ENCODE measurements around the gene GALNS. TPM values are rescaled to one million over a fixed set of nuclear protein-coding genes. Genes with fewer than 3 reads are reported as not detected.

Gene GALNS
- total and polyA plus RNA-seq, 2 of the 8 experiments (the other 6 are each of a cell fraction or from before 2014, with no cell fraction given), result 8.9 to 17.8 TPM

DNA sequence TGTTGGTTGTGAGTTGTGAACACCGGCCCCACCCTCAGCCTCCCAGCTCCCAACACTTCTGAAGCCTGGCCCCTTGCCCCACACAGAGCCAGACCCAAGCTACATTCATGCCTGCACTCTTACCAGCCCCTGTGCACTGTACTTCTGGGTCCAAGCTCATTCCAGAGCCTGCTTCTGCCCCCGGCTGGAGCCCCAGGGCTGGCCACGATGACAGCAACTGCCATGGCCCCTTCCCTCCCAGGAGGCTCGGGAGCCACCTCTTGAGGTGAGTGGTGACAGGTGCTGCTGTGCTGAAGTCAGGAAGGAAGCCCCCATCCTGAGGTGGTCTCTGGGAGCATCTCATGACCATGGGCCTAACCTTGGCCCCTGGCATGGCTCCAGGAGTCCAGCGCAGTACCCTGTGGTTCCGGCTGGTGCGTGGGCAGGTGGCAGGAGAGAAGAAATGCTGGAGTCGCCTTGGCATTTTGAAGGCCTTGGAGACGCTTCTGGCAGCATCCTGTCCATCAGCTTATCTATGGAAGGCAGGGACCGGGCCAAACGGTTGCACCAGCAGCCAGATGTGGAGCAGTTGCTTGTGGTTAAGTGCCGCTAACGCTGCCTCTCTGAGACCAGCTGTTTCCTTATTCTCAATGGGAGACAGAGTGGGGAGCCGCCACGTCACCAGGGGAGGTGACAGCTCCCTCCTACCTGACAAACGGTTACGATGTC lies 57.0 kb downstream of the GALNS start:
- H2BK20ac ChIP-seq (ENCODE audit: low read length), result no peak overlapping the region
- H2BK120ac ChIP-seq (replicated peaks; ENCODE audit: low read depth, low read length), result no peak overlapping the region
- peaks cover 7% of the 10 kb centered on the region; the same call in 1 of the 2 replicates for H3K23me2 ChIP-seq (ENCODE audit: low read depth, low read length)
- ChIA-PET CTCF (ENCODE audit: partially characterized antibody) (interaction anchor here (0.6 to 2.7 kb wide), 15 partner anchors 10 to 967 kb away, joined by 3 to 16 read pairs (median 5); partner anchors contain the start of gene TRAPPC2L), POLR2A (ENCODE audit: partially characterized antibody) (interaction anchor here (0.9 to 5.3 kb wide), 8 partner anchors 9 to 39 kb away, joined by 3 to 66 read pairs (median 5); partner anchors contain the start of genes APRT and PIEZO1)
- H3K4ac ChIP-seq (replicated peaks; ENCODE audit: insufficient read length, low read depth, low read length), result no peak overlapping the region
- no peak overlapping the region for H4K8ac ChIP-seq (ENCODE audit: extremely low read depth, insufficient read depth, low read length)
- H2BK5ac ChIP-seq (ENCODE audit: low read depth, low read length), result no peak overlapping the region
- no peak overlapping the region for H4K91ac ChIP-seq (replicated peaks; ENCODE audit: insufficient read length, low read length)
- H3K14ac ChIP-seq (ENCODE audit: insufficient read length), result no peak overlapping the region
- no peak overlapping the region for H4K5ac ChIP-seq (ENCODE audit: insufficient read length, low read depth, low read length)
- H2AK5ac ChIP-seq (ENCODE audit: low read depth, low read length), result peak overlapping the region; percentile 86; the same call in 1 of the 2 replicates
- H3K27ac ChIP-seq (ENCODE audit: low read depth, low read length), result no peak overlapping the region
- H3K56ac ChIP-seq (replicated peaks; ENCODE audit: insufficient read length, low read depth, low read length), result no peak overlapping the region
- peaks cover 0 to 4% of the 10 kb centered on the region in 2 experiments for H4K20me1 ChIP-seq (replicated peaks in 1 of 2; ENCODE audit: control insufficient read depth in 1 of 2, insufficient read depth in 2 of 2, low read length in 2 of 2)
- peaks cover 0 to 3% (median 1%) of the 10 kb centered on the region in 4 experiments; a peak in 2 of 8 replicates for H3K36me3 ChIP-seq (ENCODE audit: control insufficient read depth in 2 of 4, insufficient read depth in 4 of 4, low read length in 3 of 4)
- H3K4me3 ChIP-seq (ENCODE audit: extremely low read depth in 1 of 4, insufficient read depth in 2 of 4, low read depth in 3 of 4, low read length in 4 of 4), result no peak overlapping the region
- H2AFZ ChIP-seq (ENCODE audit: low read length), result no peak overlapping the region
- H3K9me3 ChIP-seq (ENCODE audit: insufficient read depth in 2 of 2, low read depth in 1 of 2, low read length in 1 of 2), result no peaks in the 10 kb centered on the region
- peaks cover 0 to 7% (median 5%) of the 10 kb centered on the region in 4 experiments; a peak in 4 of 7 replicates for H3K4me1 ChIP-seq (replicated peaks in 1 of 4; ENCODE audit: control insufficient read depth in 3 of 4, insufficient read depth in 4 of 4, low read length in 3 of 4)
- no peaks in the 10 kb centered on the region for H3K27me3 ChIP-seq (replicated peaks in 1 of 4; ENCODE audit: control insufficient read depth in 3 of 4, extremely low read depth in 1 of 4, insufficient read depth in 3 of 4, low read length in 3 of 4)
- no peak overlapping the region for H3K23ac ChIP-seq (ENCODE audit: insufficient read length)
- no peak overlapping the region for H3K18ac ChIP-seq (ENCODE audit: extremely low read depth, low read length)
- no peak overlapping the region for H2BK15ac ChIP-seq (ENCODE audit: low read length)
- WGBS, 2 experiments (ENCODE audit: extremely low coverage in 1 of 2, insufficient coverage in 1 of 2, insufficient read length in 1 of 2, insufficient replicate concordance in 2 of 2, low coverage in 1 of 2, low lambda C conversion rate in 2 of 2, missing lambda C conversion rate in 1 of 2), result 90% methylated on average over 16 of the region's 17 CpGs; no CpG with 5 or more reads in 1 of the 2 experiments
- FAIRE-seq (no peak), DNase-seq (ENCODE audit: low read depth in 1 of 2, low spot score in 2 of 2) (no peak)
- no peak overlapping the region for H3K4me2 ChIP-seq (ENCODE audit: insufficient read depth in 1 of 2, low read depth in 2 of 2, low read length in 2 of 2)
- peaks cover 0 to 7% of the 10 kb centered on the region in 2 experiments; a peak in 2 of 4 replicates for H3K79me2 ChIP-seq (ENCODE audit: control insufficient read depth in 1 of 2, insufficient read depth in 2 of 2, low read length in 2 of 2)
- H3K79me1 ChIP-seq (ENCODE audit: low read depth, low read length), result peaks cover 5% of the 10 kb centered on the region
- H3K9ac ChIP-seq (replicated peaks in 1 of 4; ENCODE audit: extremely low read depth in 1 of 4, low read depth in 3 of 4, low read length in 3 of 4), result no peak overlapping the region
- no peak overlapping the region for H2BK12ac ChIP-seq (ENCODE audit: low read depth, low read length)
- TF ChIP-seq SIRT6 (IDR thresholded peaks at IDR 0.05; ENCODE audit: low read length) (no peak), TCF12 (IDR thresholded peaks at IDR 0.05; ENCODE audit: low read depth, low read length) (no peak), POLR2AphosphoS5 (IDR thresholded peaks at IDR 0.05; ENCODE audit: low read depth, low read length) (no peak), RAD21 (IDR thresholded peaks at IDR 0.05 in 1 of 2, conservative IDR thresholded peaks at IDR 0.05 in 1 of 2; ENCODE audit: low read depth in 2 of 2, low read length in 2 of 2) (no peak), TBP (IDR thresholded peaks at IDR 0.05; ENCODE audit: low read depth, low read length) (no peak), ASH2L (IDR thresholded peaks at IDR 0.05; ENCODE audit: low read length) (no peak), KDM1A (IDR thresholded peaks at IDR 0.05; ENCODE audit: borderline replicate concordance, low read length) (no peak), NRF1 (IDR thresholded peaks at IDR 0.05; ENCODE audit: low read depth, low read length) (no peak), TAF1 (IDR thresholded peaks at IDR 0.05; ENCODE audit: low read depth, low read length) (no peak)
- TF ChIP-seq, protein P1, sequence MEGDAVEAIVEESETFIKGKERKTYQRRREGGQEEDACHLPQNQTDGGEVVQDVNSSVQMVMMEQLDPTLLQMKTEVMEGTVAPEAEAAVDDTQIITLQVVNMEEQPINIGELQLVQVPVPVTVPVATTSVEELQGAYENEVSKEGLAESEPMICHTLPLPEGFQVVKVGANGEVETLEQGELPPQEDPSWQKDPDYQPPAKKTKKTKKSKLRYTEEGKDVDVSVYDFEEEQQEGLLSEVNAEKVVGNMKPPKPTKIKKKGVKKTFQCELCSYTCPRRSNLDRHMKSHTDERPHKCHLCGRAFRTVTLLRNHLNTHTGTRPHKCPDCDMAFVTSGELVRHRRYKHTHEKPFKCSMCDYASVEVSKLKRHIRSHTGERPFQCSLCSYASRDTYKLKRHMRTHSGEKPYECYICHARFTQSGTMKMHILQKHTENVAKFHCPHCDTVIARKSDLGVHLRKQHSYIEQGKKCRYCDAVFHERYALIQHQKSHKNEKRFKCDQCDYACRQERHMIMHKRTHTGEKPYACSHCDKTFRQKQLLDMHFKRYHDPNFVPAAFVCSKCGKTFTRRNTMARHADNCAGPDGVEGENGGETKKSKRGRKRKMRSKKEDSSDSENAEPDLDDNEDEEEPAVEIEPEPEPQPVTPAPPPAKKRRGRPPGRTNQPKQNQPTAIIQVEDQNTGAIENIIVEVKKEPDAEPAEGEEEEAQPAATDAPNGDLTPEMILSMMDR (IDR thresholded peaks at IDR 0.05; ENCODE audit: control extremely low read depth in 1 of 3, insufficient read depth in 1 of 3, low read depth in 1 of 3, low read length in 3 of 3), result no peak
